Measurements from ENCODE around the gene OR1B1. TPM values are rescaled to one million over a fixed set of nuclear protein-coding genes. Genes with fewer than 3 reads are reported as not detected.

Gene OR1B1
- total RNA-seq, 1 donor from 2014 or later: not detected

GRCh38 chr9:122580360-122580759 is 77.1 kb downstream of the OR1B1 start:
- no peaks in the 10 kb centered on the region for H3K36me3 Mint-ChIP-seq (ENCODE audit: low read depth, unreplicated experiment)
- TF ChIP-seq EZH2 (IDR thresholded peaks at IDR 0.05; ENCODE audit: insufficient read depth, low read length) (no peak), CTCF (IDR thresholded peaks at IDR 0.05; ENCODE audit: insufficient read depth, low read depth, low read length) (no peak)
- FAIRE-seq: peak; percentile 69

GRCh38 chr9:122579874-122580273 is 77.6 kb downstream of the OR1B1 start:
- Histone ChIP-seq H3K27me3 (ENCODE audit: insufficient read depth, low read length) (no peaks in the 10 kb centered on the region), H2AFZ (ENCODE audit: low read depth, low read length) (no peak overlapping the region), H3K36me3 (ENCODE audit: insufficient read depth, low read length) (no peaks in the 10 kb centered on the region), H3K4me3 (ENCODE audit: insufficient read depth, low read depth, low read length) (no peak overlapping the region), H3K9ac (ENCODE audit: low read length) (no peak overlapping the region), H3K27ac (ENCODE audit: low read depth, low read length) (no peak overlapping the region), H3K4me1 (ENCODE audit: insufficient read depth, low read length) (no peaks in the 10 kb centered on the region), H3K4me2 (ENCODE audit: low read length) (no peak overlapping the region), H4K20me1 (ENCODE audit: insufficient read depth, low read length) (no peaks in the 10 kb centered on the region), H3K9me3 (ENCODE audit: insufficient read depth, low read depth, low read length) (no peaks in the 10 kb centered on the region), H3K79me2 (ENCODE audit: insufficient read depth, low read length) (no peaks in the 10 kb centered on the region)
- Mint-ChIP-seq H3K36me3 (ENCODE audit: low read depth, unreplicated experiment) (no peaks in the 10 kb centered on the region), H3K4me3 (ENCODE audit: unreplicated experiment) (no peak overlapping the region), H3K27me3 (ENCODE audit: low read depth, unreplicated experiment) (no peaks in the 10 kb centered on the region), H3K9me3 (ENCODE audit: unreplicated experiment) (no peaks in the 10 kb centered on the region), H3K27ac (ENCODE audit: unreplicated experiment) (no peak overlapping the region), H3K4me1 (ENCODE audit: low read depth, unreplicated experiment) (no peaks in the 10 kb centered on the region)
- no peak for FAIRE-seq
- DNase-seq (ENCODE audit: low read depth): no peak
- no peak for TF ChIP-seq CTCF (IDR thresholded peaks at IDR 0.05; ENCODE audit: insufficient read depth, low read depth, low read length)
- TF ChIP-seq EZH2 (IDR thresholded peaks at IDR 0.05; ENCODE audit: insufficient read depth, low read length): no peak

More at GRCh38 chr9:122580360-122580759, 77.1 kb downstream of the OR1B1 start:
- no peaks in the 10 kb centered on the region for H3K4me1 ChIP-seq (ENCODE audit: insufficient read depth, low read length)
- peak; percentile 60 for DNase-seq (ENCODE audit: low read depth)
- Mint-ChIP-seq H3K4me3 (ENCODE audit: unreplicated experiment) (no peak overlapping the region), H3K4me1 (ENCODE audit: low read depth, unreplicated experiment) (no peaks in the 10 kb centered on the region), H3K27ac (ENCODE audit: unreplicated experiment) (no peak overlapping the region), H3K27me3 (ENCODE audit: low read depth, unreplicated experiment) (no peaks in the 10 kb centered on the region), H3K9me3 (ENCODE audit: unreplicated experiment) (no peaks in the 10 kb centered on the region)
- H2AFZ ChIP-seq (ENCODE audit: low read depth, low read length): no peak overlapping the region
- H4K20me1 ChIP-seq (ENCODE audit: insufficient read depth, low read length): no peaks in the 10 kb centered on the region
- no peak overlapping the region for H3K4me3 ChIP-seq (ENCODE audit: insufficient read depth, low read depth, low read length)
- H3K4me2 ChIP-seq (ENCODE audit: low read length): no peak overlapping the region
- no peak overlapping the region for H3K27ac ChIP-seq (ENCODE audit: low read depth, low read length)
- no peaks in the 10 kb centered on the region for H3K27me3 ChIP-seq (ENCODE audit: insufficient read depth, low read length)
- no peaks in the 10 kb centered on the region for H3K36me3 ChIP-seq (ENCODE audit: insufficient read depth, low read length)
- H3K79me2 ChIP-seq (ENCODE audit: insufficient read depth, low read length): no peaks in the 10 kb centered on the region
- no peak overlapping the region for H3K9ac ChIP-seq (ENCODE audit: low read length)
- no peaks in the 10 kb centered on the region for H3K9me3 ChIP-seq (ENCODE audit: insufficient read depth, low read depth, low read length)

Other genes starting within 250 kb of the OR1B1 start
- gene OR1J1, start 179.7 kb downstream of the OR1B1 start, total RNA-seq: not detected in 2 replicates
- gene OR1J2, start 146.8 kb downstream of the OR1B1 start, total RNA-seq: not detected in 2 replicates
- gene OR1J4, start 138.5 kb downstream of the OR1B1 start, total RNA-seq: not detected in 2 replicates
- gene OR1N1, start 130.3 kb downstream of the OR1B1 start, total RNA-seq: not detected in 2 replicates
- not detected in 2 replicates for gene OR1N2, start 104.5 kb downstream of the OR1B1 start, total RNA-seq
- gene OR1L8, start 74.2 kb downstream of the OR1B1 start, total RNA-seq: not detected in 2 replicates
- not detected in 2 replicates for gene OR1Q1, start 42.9 kb downstream of the OR1B1 start, total RNA-seq
- gene OR1L1, start 4.1 kb upstream of the OR1B1 start, total RNA-seq: not detected in 2 replicates
- gene OR1L3, start 17.5 kb upstream of the OR1B1 start, total RNA-seq: not detected in 2 replicates
- gene OR1L4, start 66.4 kb upstream of the OR1B1 start, total RNA-seq: not detected in 2 replicates
- gene OR1L6, start 84.7 kb upstream of the OR1B1 start, total RNA-seq: not detected in 2 replicates
- not detected in 2 replicates for gene OR5C1, start 131.3 kb upstream of the OR1B1 start, total RNA-seq
- not detected in 2 replicates for gene OR1K1, start 142.5 kb upstream of the OR1B1 start, total RNA-seq
- gene PDCL, start 171.0 kb upstream of the OR1B1 start, total RNA-seq: 21.5 and 23.9 TPM in 2 replicates
- gene RC3H2, start 247.7 kb upstream of the OR1B1 start, total RNA-seq: 68.2 and 69.0 TPM in 2 replicates